WTC11 (cell line): Measurements from ENCODE around the gene KRT8. TPM values are rescaled to one million over a fixed set of nuclear protein-coding genes. Genes with fewer than 3 reads are reported as not detected.

Experiments used
- ATAC-seq: fragments of 200-7000 bp; cut with Tn5 transposase; 2 replicates; pipeline ENCODE4 v1.10.0; 2021; ENCODE audit warnings: mild to moderate bottlenecking, moderate library complexity
- CTCF ChIA-PET: fragments of 300-600 bp; sonication (Branson Sonifier 250); formaldehyde crosslinking; loops from one replicate; lab custom pipeline; 2021; ENCODE audit warnings: antibody characterized with exemption; lab: Charles Lee
- POLR2A ChIA-PET: fragments of 350-600 bp; sonication (Branson Sonifier 250); formaldehyde crosslinking; loops from one replicate; lab custom pipeline; 2021; ENCODE audit warnings: antibody characterized with exemption; lab: Charles Lee
- DNase-seq: peaks from one replicate; pipeline ENCODE4 v3.0.0; 2021; ENCODE audit warnings: low spot score
- H3K27ac Mint-ChIP-seq: 2 replicates; pipeline ENCODE4 v1.8.0; 2021; ENCODE audit warnings: mixed read lengths
- H3K27me3 Mint-ChIP-seq: 2 replicates; pipeline ENCODE4 v1.8.0; 2021; ENCODE audit warnings: low read depth, mild to moderate bottlenecking, moderate library complexity, mixed read lengths
- H3K36me3 Mint-ChIP-seq: 2 replicates; pipeline ENCODE4 v1.8.0; 2021; ENCODE audit warnings: mixed read lengths
- H3K4me1 Mint-ChIP-seq: 2 replicates; pipeline ENCODE4 v1.8.0; 2022; ENCODE audit warnings: mixed read lengths
- H3K4me3 Mint-ChIP-seq: 2 replicates; pipeline ENCODE4 v1.8.0; 2021; ENCODE audit warnings: mild to moderate bottlenecking, moderate library complexity, mixed read lengths
- H3K9me3 Mint-ChIP-seq: 2 replicates; pipeline ENCODE4 v1.8.0; 2021; ENCODE audit warnings: mixed read lengths
- ATF1 ChIP-seq: sonication (generic); formaldehyde crosslinking; IDR thresholded peaks from 2 replicates; pipeline ENCODE4 v1.8.1; 2023; ENCODE audit warnings: mild to moderate bottlenecking, moderate library complexity, missing genetic modification reagents
- CREB1 ChIP-seq: sonication (generic); formaldehyde crosslinking; IDR thresholded peaks from 2 replicates; pipeline ENCODE4 v1.8.0; 2023; ENCODE audit warnings: mild to moderate bottlenecking, missing genetic modification reagents
- EMX1 ChIP-seq: fragments of 250-450 bp; sonication (Bioruptor Pico); IDR thresholded peaks from 2 replicates; pipeline ENCODE4 v1.8.0; 2021; ENCODE audit warnings: mild to moderate bottlenecking
- ESRRA ChIP-seq: sonication (generic); formaldehyde crosslinking; IDR thresholded peaks from 2 replicates; pipeline ENCODE4 v1.8.1; 2022; ENCODE audit warnings: mild to moderate bottlenecking, missing genetic modification reagents, borderline replicate concordance
- FOXJ3 ChIP-seq: sonication (generic); formaldehyde crosslinking; IDR thresholded peaks from 2 replicates; pipeline ENCODE4 v1.9.0; 2021; ENCODE audit warnings: missing genetic modification reagents, mild to moderate bottlenecking, borderline replicate concordance
- JAZF1 ChIP-seq: fragments of 250-450 bp; sonication (Bioruptor Pico); IDR thresholded peaks from 2 replicates; pipeline ENCODE4 v1.9.0; 2021; ENCODE audit warnings: moderate library complexity, mild to moderate bottlenecking, inconsistent platforms
- NR2C2 ChIP-seq: sonication (generic); formaldehyde crosslinking; IDR thresholded peaks from 2 replicates; pipeline ENCODE4 v1.8.0; 2022; ENCODE audit warnings: mild to moderate bottlenecking, missing genetic modification reagents
- OVOL2 ChIP-seq: fragments of 250-450 bp; sonication (Bioruptor Pico); IDR thresholded peaks from 2 replicates; pipeline ENCODE4 v1.9.0; 2021; ENCODE audit warnings: mild to moderate bottlenecking, borderline replicate concordance
- SMAD4 ChIP-seq: sonication (generic); formaldehyde crosslinking; IDR thresholded peaks from 2 replicates; pipeline ENCODE4 v1.8.0; 2022; ENCODE audit warnings: mild to moderate bottlenecking, missing genetic modification reagents
- ZNF138 ChIP-seq: sonication (generic); formaldehyde crosslinking; conservative IDR thresholded peaks from 2 replicates; pipeline ENCODE4 v1.8.1; 2022; ENCODE audit warnings: mild to moderate bottlenecking, moderate library complexity, missing genetic modification reagents
- total RNA-seq: library from RNA; stranded (reverse); gene quantifications from 3 replicates; pipeline ENCODE4 v1.2.3, GENCODE V29; 2021
- TF ChIP-seq, protein P1 (sequence below): sonication (generic); formaldehyde crosslinking; IDR thresholded peaks from 2 replicates; pipeline ENCODE4 v1.8.1; 2022; ENCODE audit warnings: low read depth, missing genetic modification reagents, borderline replicate concordance
- TF ChIP-seq, protein P2 (sequence below): sonication (generic); formaldehyde crosslinking; IDR thresholded peaks from 2 replicates; pipeline ENCODE4 v1.8.1; 2023; ENCODE audit warnings: mild to moderate bottlenecking, missing genetic modification reagents, moderate library complexity
- TF ChIP-seq, protein P3 (sequence below): sonication (generic); formaldehyde crosslinking; IDR thresholded peaks from 2 replicates; pipeline ENCODE4 v1.8.1; 2023; ENCODE audit warnings: mild to moderate bottlenecking, missing genetic modification reagents
- TF ChIP-seq, protein P4 (sequence below): sonication (generic); formaldehyde crosslinking; IDR thresholded peaks from 2 replicates; pipeline ENCODE4 v1.8.0; 2022; ENCODE audit warnings: mild to moderate bottlenecking, missing genetic modification reagents
- TF ChIP-seq, protein P5 (sequence below): fragments of 250-450 bp; sonication (Bioruptor Pico); IDR thresholded peaks from 2 replicates; pipeline ENCODE4 v1.9.0; 2021; ENCODE audit warnings: mild to moderate bottlenecking, borderline replicate concordance
- TF ChIP-seq, protein P6 (sequence below): sonication (generic); formaldehyde crosslinking; IDR thresholded peaks from 2 replicates; pipeline ENCODE4 v1.8.1; 2022; ENCODE audit warnings: missing genetic modification reagents, borderline replicate concordance
- TF ChIP-seq, protein P7 (sequence below): sonication (generic); formaldehyde crosslinking; IDR thresholded peaks from 2 replicates; pipeline ENCODE4 v1.8.1; 2023; ENCODE audit warnings: mild to moderate bottlenecking, missing genetic modification reagents

The KRT8 gene
- total RNA-seq, 1 experiment from 2014 or later = 477 TPM

DNA sequence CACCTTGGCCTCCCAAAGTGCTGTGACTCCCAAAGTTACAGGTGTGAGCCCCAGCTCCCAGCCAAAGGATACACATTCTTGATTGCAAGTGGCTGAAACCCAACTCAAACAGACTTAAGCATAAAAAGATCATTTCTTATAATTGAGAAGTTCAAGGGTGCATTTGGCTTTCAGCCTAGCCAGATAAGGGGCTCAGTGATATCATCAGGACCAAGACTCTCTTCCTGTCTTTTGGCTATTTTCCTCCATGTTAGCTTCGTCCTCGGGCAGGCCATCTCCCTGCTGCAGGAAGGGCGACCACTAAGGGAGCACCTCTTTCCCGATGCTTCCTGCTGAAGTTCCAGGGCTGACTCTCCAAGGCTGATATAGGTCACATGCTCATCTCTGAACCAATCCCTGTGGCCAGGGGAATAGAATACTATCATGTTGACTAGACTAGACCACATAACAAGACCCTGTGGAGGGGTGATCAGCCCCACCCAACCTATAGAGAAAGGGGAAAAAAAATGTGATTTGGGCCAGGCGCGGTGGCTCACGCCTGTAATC lies 9.8 kb upstream of the KRT8 start:
- POLR2A ChIA-PET = no interaction called here
- peaks cover 17% of the 10 kb centered on the region for H3K4me1 Mint-ChIP-seq
- peaks cover 3% of the 10 kb centered on the region; the same call in 1 of the 2 replicates for H3K27me3 Mint-ChIP-seq
- no peak overlapping the region for H3K4me3 Mint-ChIP-seq
- CTCF ChIA-PET = interaction anchor here (0.7 to 1.3 kb wide), 3 partner anchors 10 to 80 kb away, joined by 3 to 4 read pairs (median 3); partner anchors contain the start of gene KRT8
- no peak overlapping the region for H3K27ac Mint-ChIP-seq
- peak; percentile 47; the same call in 1 of the 2 replicates for ATAC-seq
- H3K36me3 Mint-ChIP-seq = no peaks in the 10 kb centered on the region
- TF ChIP-seq JAZF1 = no peak
- TF ChIP-seq, protein P1, sequence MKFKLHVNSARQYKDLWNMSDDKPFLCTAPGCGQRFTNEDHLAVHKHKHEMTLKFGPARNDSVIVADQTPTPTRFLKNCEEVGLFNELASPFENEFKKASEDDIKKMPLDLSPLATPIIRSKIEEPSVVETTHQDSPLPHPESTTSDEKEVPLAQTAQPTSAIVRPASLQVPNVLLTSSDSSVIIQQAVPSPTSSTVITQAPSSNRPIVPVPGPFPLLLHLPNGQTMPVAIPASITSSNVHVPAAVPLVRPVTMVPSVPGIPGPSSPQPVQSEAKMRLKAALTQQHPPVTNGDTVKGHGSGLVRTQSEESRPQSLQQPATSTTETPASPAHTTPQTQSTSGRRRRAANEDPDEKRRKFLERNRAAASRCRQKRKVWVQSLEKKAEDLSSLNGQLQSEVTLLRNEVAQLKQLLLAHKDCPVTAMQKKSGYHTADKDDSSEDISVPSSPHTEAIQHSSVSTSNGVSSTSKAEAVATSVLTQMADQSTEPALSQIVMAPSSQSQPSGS (CRISPR knock-in tag) = no peak
- TF ChIP-seq, protein P2, sequence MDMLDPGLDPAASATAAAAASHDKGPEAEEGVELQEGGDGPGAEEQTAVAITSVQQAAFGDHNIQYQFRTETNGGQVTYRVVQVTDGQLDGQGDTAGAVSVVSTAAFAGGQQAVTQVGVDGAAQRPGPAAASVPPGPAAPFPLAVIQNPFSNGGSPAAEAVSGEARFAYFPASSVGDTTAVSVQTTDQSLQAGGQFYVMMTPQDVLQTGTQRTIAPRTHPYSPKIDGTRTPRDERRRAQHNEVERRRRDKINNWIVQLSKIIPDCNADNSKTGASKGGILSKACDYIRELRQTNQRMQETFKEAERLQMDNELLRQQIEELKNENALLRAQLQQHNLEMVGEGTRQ (CRISPR knock-in tag) = 0 out of 2 replicates have a peak, but pooled peaks have one; percentile 37
- no peaks in the 10 kb centered on the region for H3K9me3 Mint-ChIP-seq
- DNase-seq = no peak

DNA sequence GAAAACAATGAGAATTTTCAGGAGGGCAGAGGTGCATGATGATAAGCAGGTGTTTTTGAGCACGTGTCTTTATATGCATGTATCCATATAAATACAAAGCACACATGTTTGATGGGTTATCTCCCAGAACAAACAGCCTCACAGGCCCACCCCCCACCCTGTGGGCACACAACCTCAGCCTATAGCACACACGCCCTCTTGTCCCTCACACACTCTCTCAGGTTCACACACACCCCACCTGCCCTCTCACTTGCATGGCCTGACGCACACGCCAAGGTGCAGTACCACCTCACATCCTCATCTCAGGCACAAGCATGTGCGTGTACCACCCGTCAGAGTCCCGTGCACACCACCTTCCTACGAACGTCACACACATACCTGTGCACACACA lies 8.6 kb upstream of the KRT8 start:
- ATAC-seq (no peak), DNase-seq (no peak)
- Mint-ChIP-seq H3K4me3 (no peak overlapping the region), H3K27me3 (peaks cover 3% of the 10 kb centered on the region; the same call in 1 of the 2 replicates)
- CTCF ChIA-PET = no interaction called here
- TF ChIP-seq CREB1 (CRISPR knock-in tag) (no peak), FOXJ3 (CRISPR knock-in tag) (no peak)
- TF ChIP-seq, protein P3, sequence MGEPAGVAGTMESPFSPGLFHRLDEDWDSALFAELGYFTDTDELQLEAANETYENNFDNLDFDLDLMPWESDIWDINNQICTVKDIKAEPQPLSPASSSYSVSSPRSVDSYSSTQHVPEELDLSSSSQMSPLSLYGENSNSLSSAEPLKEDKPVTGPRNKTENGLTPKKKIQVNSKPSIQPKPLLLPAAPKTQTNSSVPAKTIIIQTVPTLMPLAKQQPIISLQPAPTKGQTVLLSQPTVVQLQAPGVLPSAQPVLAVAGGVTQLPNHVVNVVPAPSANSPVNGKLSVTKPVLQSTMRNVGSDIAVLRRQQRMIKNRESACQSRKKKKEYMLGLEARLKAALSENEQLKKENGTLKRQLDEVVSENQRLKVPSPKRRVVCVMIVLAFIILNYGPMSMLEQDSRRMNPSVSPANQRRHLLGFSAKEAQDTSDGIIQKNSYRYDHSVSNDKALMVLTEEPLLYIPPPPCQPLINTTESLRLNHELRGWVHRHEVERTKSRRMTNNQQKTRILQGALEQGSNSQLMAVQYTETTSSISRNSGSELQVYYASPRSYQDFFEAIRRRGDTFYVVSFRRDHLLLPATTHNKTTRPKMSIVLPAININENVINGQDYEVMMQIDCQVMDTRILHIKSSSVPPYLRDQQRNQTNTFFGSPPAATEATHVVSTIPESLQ = no peak
- TF ChIP-seq, protein P4, sequence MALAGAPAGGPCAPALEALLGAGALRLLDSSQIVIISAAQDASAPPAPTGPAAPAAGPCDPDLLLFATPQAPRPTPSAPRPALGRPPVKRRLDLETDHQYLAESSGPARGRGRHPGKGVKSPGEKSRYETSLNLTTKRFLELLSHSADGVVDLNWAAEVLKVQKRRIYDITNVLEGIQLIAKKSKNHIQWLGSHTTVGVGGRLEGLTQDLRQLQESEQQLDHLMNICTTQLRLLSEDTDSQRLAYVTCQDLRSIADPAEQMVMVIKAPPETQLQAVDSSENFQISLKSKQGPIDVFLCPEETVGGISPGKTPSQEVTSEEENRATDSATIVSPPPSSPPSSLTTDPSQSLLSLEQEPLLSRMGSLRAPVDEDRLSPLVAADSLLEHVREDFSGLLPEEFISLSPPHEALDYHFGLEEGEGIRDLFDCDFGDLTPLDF (CRISPR knock-in tag) = no peak
- TF ChIP-seq, all 79 proteins: peak for 0
- H3K36me3 Mint-ChIP-seq = no peaks in the 10 kb centered on the region
- H3K27ac Mint-ChIP-seq = no peak overlapping the region
- POLR2A ChIA-PET = no interaction called here
- peaks cover 28% of the 10 kb centered on the region for H3K4me1 Mint-ChIP-seq
- no peaks in the 10 kb centered on the region for H3K9me3 Mint-ChIP-seq

DNA sequence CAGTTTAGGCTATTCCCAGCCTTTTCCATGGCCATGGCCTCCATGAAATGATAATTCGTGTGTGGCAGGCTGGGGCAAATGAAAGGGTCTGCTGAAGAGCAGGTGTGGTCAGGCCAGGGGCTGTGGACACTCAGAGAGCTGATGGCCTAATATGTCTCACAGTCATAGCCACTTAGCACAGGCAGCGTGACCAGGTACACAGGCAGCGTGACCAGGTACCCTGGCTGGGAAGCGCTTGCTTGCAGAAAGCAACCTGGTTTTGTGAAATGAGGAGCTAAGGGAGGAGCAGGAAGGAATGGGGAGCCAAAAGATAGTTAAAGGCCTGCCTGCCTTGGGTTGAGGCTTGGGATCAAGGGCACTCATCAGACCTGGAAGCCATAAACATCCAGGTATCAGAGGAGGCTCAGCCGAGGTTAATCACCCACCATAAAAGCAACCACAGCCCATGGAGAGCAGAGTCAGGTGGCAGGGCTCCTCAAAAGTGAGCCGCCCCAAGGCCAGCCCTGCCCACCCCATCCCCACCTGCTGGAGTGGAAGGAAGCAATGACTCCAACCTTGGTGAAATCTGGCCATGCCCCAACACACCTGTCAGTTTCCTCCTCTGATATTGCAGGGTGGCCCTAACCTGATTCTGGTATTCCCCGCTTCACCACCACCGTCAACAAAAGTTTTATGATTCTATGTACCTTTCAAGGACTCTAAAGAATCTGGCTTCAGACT lies 8.0 kb upstream of the KRT8 start:
- Mint-ChIP-seq H3K4me3 (no peak overlapping the region), H3K4me1 (peaks cover 34% of the 10 kb centered on the region), H3K36me3 (no peaks in the 10 kb centered on the region), H3K27me3 (peaks cover 2% of the 10 kb centered on the region; the same call in 1 of the 2 replicates), H3K27ac (no peak overlapping the region), H3K9me3 (no peaks in the 10 kb centered on the region)
- no peak for DNase-seq
- no peak for ATAC-seq
- ChIA-PET POLR2A (no interaction called here), CTCF (no interaction called here)
- TF ChIP-seq JAZF1 (no peak), NR2C2 (CRISPR knock-in tag) (no peak), SMAD4 (CRISPR knock-in tag) (no peak), OVOL2 (CRISPR knock-in tag) (no peak), EMX1 (CRISPR knock-in tag) (no peak), ESRRA (no peak), ATF1 (CRISPR knock-in tag) (no peak), ZNF138 (no peak)
- TF ChIP-seq, protein P5, sequence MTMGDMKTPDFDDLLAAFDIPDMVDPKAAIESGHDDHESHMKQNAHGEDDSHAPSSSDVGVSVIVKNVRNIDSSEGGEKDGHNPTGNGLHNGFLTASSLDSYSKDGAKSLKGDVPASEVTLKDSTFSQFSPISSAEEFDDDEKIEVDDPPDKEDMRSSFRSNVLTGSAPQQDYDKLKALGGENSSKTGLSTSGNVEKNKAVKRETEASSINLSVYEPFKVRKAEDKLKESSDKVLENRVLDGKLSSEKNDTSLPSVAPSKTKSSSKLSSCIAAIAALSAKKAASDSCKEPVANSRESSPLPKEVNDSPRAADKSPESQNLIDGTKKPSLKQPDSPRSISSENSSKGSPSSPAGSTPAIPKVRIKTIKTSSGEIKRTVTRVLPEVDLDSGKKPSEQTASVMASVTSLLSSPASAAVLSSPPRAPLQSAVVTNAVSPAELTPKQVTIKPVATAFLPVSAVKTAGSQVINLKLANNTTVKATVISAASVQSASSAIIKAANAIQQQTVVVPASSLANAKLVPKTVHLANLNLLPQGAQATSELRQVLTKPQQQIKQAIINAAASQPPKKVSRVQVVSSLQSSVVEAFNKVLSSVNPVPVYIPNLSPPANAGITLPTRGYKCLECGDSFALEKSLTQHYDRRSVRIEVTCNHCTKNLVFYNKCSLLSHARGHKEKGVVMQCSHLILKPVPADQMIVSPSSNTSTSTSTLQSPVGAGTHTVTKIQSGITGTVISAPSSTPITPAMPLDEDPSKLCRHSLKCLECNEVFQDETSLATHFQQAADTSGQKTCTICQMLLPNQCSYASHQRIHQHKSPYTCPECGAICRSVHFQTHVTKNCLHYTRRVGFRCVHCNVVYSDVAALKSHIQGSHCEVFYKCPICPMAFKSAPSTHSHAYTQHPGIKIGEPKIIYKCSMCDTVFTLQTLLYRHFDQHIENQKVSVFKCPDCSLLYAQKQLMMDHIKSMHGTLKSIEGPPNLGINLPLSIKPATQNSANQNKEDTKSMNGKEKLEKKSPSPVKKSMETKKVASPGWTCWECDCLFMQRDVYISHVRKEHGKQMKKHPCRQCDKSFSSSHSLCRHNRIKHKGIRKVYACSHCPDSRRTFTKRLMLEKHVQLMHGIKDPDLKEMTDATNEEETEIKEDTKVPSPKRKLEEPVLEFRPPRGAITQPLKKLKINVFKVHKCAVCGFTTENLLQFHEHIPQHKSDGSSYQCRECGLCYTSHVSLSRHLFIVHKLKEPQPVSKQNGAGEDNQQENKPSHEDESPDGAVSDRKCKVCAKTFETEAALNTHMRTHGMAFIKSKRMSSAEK = no peak
- TF ChIP-seq, protein P6, sequence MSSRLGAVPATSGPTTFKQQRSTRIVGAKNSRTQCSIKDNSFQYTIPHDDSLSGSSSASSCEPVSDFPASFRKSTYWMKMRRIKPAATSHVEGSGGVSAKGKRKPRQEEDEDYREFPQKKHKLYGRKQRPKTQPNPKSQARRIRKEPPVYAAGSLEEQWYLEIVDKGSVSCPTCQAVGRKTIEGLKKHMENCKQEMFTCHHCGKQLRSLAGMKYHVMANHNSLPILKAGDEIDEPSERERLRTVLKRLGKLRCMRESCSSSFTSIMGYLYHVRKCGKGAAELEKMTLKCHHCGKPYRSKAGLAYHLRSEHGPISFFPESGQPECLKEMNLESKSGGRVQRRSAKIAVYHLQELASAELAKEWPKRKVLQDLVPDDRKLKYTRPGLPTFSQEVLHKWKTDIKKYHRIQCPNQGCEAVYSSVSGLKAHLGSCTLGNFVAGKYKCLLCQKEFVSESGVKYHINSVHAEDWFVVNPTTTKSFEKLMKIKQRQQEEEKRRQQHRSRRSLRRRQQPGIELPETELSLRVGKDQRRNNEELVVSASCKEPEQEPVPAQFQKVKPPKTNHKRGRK (CRISPR knock-in tag) = no peak
- TF ChIP-seq, protein P7, sequence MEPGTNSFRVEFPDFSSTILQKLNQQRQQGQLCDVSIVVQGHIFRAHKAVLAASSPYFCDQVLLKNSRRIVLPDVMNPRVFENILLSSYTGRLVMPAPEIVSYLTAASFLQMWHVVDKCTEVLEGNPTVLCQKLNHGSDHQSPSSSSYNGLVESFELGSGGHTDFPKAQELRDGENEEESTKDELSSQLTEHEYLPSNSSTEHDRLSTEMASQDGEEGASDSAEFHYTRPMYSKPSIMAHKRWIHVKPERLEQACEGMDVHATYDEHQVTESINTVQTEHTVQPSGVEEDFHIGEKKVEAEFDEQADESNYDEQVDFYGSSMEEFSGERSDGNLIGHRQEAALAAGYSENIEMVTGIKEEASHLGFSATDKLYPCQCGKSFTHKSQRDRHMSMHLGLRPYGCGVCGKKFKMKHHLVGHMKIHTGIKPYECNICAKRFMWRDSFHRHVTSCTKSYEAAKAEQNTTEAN (CRISPR knock-in tag) = no peak
